NCI-H82 treated with DMSO at 0.1 percent for 48 hours (cell line): ENCODE results near the gene TADA2A.
A peak's percentile ranks its signal among the peaks of the same experiment; 100 is the strongest.
"Not testable (repeated sequence)": the region's sequence is repeated elsewhere in the genome, so short reads cannot be mapped to it uniquely, and the experiment has no call there.

Experiments
- DNase-seq: peaks from one replicate; lab custom pipeline; 2025; ENCODE audit not compliant: unreplicated experiment; lab: John Stamatoyannopoulos, UW

The TADA2A gene

GRCh38 chr17:37490638-37491614, 84.2 kb downstream of the TADA2A start:
- no peak for DNase-seq

- no peak for DNase-seq
These were observed 85.5 kb downstream of the TADA2A start for GRCh38 chr17:37492167-37492566.

- DNase-seq, result no peak
These were observed 86.8 kb downstream of the TADA2A start for GRCh38 chr17:37493249-37494027.

GRCh38 chr17:37494401-37494831, 87.7 kb downstream of the TADA2A start:
- no peak for DNase-seq

- DNase-seq, result no peak
These were observed 88.3 kb downstream of the TADA2A start for GRCh38 chr17:37494971-37495370.

- DNase-seq, result no peak
These were observed 93.7 kb downstream of the TADA2A start for GRCh38 chr17:37500378-37500777.

GRCh38 chr17:37502009-37502936, 95.6 kb downstream of the TADA2A start:
- no peak for DNase-seq

- DNase-seq, result no peak
These were observed 96.5 kb downstream of the TADA2A start for GRCh38 chr17:37503148-37503547.

- DNase-seq, result no peak
These were observed 98.6 kb downstream of the TADA2A start for GRCh38 chr17:37505333-37505732.

- DNase-seq, result peak; percentile 52
These were observed 100.0 kb downstream of the TADA2A start for GRCh38 chr17:37506678-37507077.

- no peak for DNase-seq
These were observed 100.4 kb downstream of the TADA2A start for GRCh38 chr17:37507111-37507510.

GRCh38 chr17:37510056-37510455, 103.4 kb downstream of the TADA2A start:
- DNase-seq, result no peak

- not testable (repeated sequence) for DNase-seq
These were observed 105.0 kb downstream of the TADA2A start for GRCh38 chr17:37511642-37512041.

- peak; percentile 71 for DNase-seq
These were observed 105.9 kb downstream of the TADA2A start for GRCh38 chr17:37512442-37513068.

GRCh38 chr17:37513711-37514110, 107.0 kb downstream of the TADA2A start:
- DNase-seq, result no peak

GRCh38 chr17:37516127-37516571, 109.5 kb downstream of the TADA2A start:
- no peak for DNase-seq

GRCh38 chr17:37517881-37518280, 111.2 kb downstream of the TADA2A start:
- no peak for DNase-seq

- no peak for DNase-seq
These were observed 112.1 kb downstream of the TADA2A start for GRCh38 chr17:37518826-37519225.

- DNase-seq, result no peak
These were observed 112.7 kb downstream of the TADA2A start for GRCh38 chr17:37519251-37519985.

- no peak for DNase-seq
These were observed 113.5 kb downstream of the TADA2A start for GRCh38 chr17:37520174-37520573.
